SK-N-SH (cell line): ENCODE results near the gene SAA2.

ENCODE experiments used
- CTCF ChIP-seq: fragments of 200-600 bp; sonication (generic); IDR thresholded peaks from 2 replicates; pipeline ENCODE4 v1.6.1; 2017; ENCODE audit warnings: antibody characterized with exemption, mild to moderate bottlenecking, moderate library complexity
- MXI1 ChIP-seq: IDR thresholded peaks from 2 replicates; pipeline ENCODE4 v1.6.1; 2012; ENCODE audit warnings: mild to moderate bottlenecking, low read depth, low read length, improper control_type of control experiment
- PBX3 ChIP-seq: IDR thresholded peaks from 2 replicates; pipeline ENCODE4; 2012
- RCOR1 ChIP-seq: fragments of 150-350 bp; IDR thresholded peaks from 2 replicates; pipeline ENCODE4 v1.6.1; 2017; ENCODE audit warnings: antibody characterized with exemption, low read length
- REST ChIP-seq: IDR thresholded peaks from 2 replicates; pipeline ENCODE4 v1.6.1; 2012; ENCODE audit warnings: mild to moderate bottlenecking, low read depth, low read length, moderate library complexity
- RXRA ChIP-seq: IDR thresholded peaks from 2 replicates; pipeline ENCODE4 v1.4.0; 2012; ENCODE audit warnings: low read depth, mild to moderate bottlenecking, borderline replicate concordance
- SIN3A ChIP-seq: IDR thresholded peaks from 2 replicates; pipeline ENCODE4 v1.6.1; 2012; ENCODE audit warnings: low read depth, mild to moderate bottlenecking, low read length, moderate library complexity, borderline replicate concordance
- USF2 ChIP-seq: fragments of 150-350 bp; IDR thresholded peaks from 2 replicates; pipeline ENCODE4 v1.6.1; 2017; ENCODE audit warnings: antibody characterized with exemption, low read length, low read depth, borderline replicate concordance

GRCh38 chr11:18245396-18245795, 3.1 kb downstream of the SAA2 start:
- TF ChIP-seq CTCF (no peak), RXRA (no peak), RCOR1 (no peak), SIN3A (no peak), MXI1 (no peak), USF2 (no peak), PBX3 (no peak), REST (no peak)
